Measurements from ENCODE around the gene NES.

NES gene

DNA sequence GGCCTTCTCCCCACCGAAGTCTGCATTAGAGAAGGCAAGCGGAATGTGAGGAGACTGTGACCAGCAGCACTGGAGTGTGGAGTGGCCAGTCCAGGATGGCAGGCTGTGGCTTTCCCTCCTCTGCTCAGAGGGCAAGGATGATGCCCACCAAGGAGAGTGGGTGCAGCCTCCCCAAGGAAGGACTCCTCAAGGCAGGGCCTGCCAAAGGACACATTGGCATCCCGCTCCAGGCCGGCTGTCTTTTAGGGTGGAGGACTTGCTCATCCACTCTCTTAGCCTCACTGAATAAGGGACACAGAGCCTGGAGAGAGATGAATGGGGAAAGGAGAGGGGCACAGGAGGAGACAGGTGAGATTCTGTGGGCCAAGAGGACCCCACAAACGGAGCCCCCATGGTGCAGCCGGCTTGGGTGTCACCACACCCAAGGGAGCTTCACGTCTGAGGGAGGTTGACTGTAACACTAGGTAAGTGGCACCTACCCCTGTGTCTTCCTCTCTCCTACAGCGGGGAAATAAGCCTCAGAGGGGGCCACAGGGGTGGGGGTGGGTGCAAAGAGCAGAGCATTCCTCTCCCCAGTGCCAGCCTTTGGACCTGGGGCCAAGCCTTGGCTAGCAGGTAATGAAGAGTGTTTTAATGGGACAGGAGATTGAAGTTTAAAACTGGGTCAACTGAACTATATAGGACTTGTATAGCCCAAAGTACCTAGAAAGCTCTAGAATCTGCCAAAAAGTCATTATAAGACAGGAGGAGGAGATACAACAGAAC, 4.2 kb upstream of the NES start:
- POLR2A ChIA-PET, result no interaction called here
- TF ChIP-seq CTCF (IDR thresholded peaks at IDR 0.05; ENCODE audit: insufficient read depth, low read length, missing control alignments), result no peak
- CTCF ChIA-PET, result interaction anchor here (1.1 to 49.8 kb wide), 10 partner anchors 8 to 297 kb away, joined by 3 to 2951 read pairs (median 13); partner anchors contain the start of genes CRABP2, INSRR, ISG20L2 and METTL25B
- H3K4me3 ChIP-seq (ENCODE audit: low read depth, low read length), result no peak overlapping the region
- DNase-seq (ENCODE audit: low read depth, low spot score), result no peak

- CTCF ChIA-PET, result interaction anchor here (1.2 to 49.8 kb wide), 13 partner anchors 10 to 296 kb away, joined by 3 to 2951 read pairs (median 17); partner anchors contain the start of genes CRABP2, INSRR, ISG20L2 and METTL25B
- POLR2A ChIA-PET, result no interaction called here
- H3K4me3 ChIP-seq (ENCODE audit: low read depth, low read length), result no peak overlapping the region
- DNase-seq (ENCODE audit: low read depth, low spot score), result no peak
- no peak for TF ChIP-seq CTCF (IDR thresholded peaks at IDR 0.05; ENCODE audit: insufficient read depth, low read length, missing control alignments)
Observed at GRCh38 chr1:156680056-156680455, 2.8 kb upstream of the NES start.

DNA sequence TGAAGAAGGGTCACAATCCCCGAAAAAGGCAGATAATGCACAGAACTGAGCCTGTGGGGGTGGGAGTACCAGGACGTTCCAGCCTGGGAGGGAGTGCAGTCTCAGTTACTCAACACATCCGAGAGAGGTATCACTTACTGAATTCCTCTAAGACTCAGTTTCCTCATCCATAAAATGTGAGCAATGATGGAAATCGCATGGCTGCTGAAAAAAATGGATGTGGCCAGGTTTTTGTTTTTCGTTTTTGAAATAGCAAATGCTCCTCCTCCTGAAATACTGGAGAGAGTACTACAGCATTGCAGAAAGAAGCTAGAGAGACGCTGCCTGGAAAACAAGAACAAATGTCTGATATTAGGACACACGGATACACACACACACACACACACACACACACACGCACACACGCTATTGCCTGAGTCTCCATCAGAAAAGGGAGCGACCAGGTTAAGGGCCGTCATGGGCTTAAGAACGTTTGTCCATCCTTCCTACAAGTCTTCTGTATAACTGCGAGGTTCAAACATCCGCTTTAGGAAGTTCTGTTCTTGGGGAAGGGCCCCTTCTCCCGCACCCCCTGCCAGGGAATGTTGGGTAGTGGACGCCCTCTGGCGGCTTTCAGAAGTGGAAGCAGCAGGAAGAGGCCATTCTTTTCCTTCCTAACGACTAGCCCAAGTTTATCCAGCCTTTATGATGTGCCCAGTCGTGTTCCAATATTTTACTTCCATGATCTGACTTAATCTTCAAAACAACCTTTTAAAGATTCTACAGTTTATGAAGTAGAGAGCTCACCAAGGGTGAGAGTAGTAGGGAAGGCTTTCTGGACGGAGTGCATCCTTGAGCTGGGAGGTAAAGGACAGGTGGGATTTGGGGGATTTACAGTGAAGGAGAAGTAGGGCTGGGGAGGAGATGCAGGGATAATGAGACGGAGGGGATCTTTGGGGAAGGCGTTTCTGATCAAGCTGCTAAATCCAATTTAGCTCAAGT, 699 bp upstream of the NES start:
- DNase-seq (ENCODE audit: low read depth, low spot score), result no peak
- TF ChIP-seq CTCF (IDR thresholded peaks at IDR 0.05; ENCODE audit: insufficient read depth, low read length, missing control alignments), result peak; percentile 92
- ChIA-PET CTCF (interaction anchor here (0.7 to 49.8 kb wide), 30 partner anchors 9 to 292 kb away, joined by 3 to 2951 read pairs (median 4); partner anchors contain the start of genes CRABP2, HAPLN2, ISG20L2 and METTL25B), POLR2A (interaction anchor here (2.9 kb wide), 1 partner anchor 17 kb away, joined by 14 read pairs; no protein-coding TSS in a partner anchor)
- H3K4me3 ChIP-seq (ENCODE audit: low read depth, low read length), result peak overlapping the region; percentile 39

DNA sequence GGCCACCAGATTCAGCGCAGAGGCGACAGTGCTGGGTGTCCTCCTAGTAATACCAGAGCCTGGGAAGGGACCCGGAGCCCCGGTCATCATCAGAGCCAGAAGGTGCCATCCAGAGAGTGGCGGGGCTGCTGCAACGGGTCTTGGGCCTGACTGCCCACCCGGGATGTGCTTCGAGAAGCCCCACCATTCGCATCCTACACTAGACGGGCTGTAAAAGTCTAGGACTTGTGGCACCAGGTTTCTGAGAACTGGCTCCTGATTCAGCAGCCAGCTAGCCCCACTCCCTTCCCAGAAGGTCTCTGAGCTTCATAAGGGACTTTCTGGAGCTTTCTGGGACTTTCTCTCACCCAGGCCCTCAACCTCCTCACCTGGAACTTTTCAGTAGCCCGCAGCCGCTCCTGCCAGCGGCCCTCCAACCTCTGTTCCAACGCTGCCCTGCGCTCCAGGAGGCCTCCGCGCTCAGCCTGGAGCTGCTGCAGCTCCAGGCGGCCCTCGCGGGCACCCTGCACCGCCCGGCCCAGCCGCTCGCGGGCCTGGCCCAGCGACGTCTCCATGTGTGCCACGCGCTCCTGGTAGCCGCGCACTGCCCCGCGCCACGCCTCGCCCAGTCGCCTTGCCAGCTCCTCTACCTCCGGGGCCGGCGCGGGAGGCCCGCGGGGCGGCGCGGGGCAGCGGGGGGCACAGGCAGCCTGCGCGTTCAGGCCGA, 940 bp downstream of the NES start:
- no peak for DNase-seq (ENCODE audit: low read depth, low spot score)
- TF ChIP-seq CTCF (IDR thresholded peaks at IDR 0.05; ENCODE audit: insufficient read depth, low read length, missing control alignments), result no peak
- H3K4me3 ChIP-seq (ENCODE audit: low read depth, low read length), result peak overlapping the region; percentile 51
- ChIA-PET CTCF (interaction anchor here (0.6 to 49.8 kb wide), 17 partner anchors 8 to 291 kb away, joined by 3 to 2951 read pairs (median 10); partner anchors contain the start of genes CRABP2, HAPLN2, ISG20L2 and METTL25B), POLR2A (interaction anchor here (0.8 to 2.9 kb wide), 4 partner anchors 9 to 53 kb away, joined by 3 to 14 read pairs (median 4); partner anchors contain the start of gene ISG20L2)

GRCh38 chr1:156675210-156676113, 1.7 kb downstream of the NES start:
- TF ChIP-seq CTCF (IDR thresholded peaks at IDR 0.05; ENCODE audit: insufficient read depth, low read length, missing control alignments), result no peak
- H3K4me3 ChIP-seq (ENCODE audit: low read depth, low read length), result peak overlapping the region; percentile 51
- CTCF ChIA-PET, result interaction anchor here (0.5 to 49.8 kb wide), 12 partner anchors 8 to 289 kb away, joined by 3 to 2951 read pairs (median 8); partner anchors contain the start of genes CRABP2, ISG20L2, METTL25B and NTRK1
- POLR2A ChIA-PET, result interaction anchor here (0.9 to 2.9 kb wide), 3 partner anchors 9 to 54 kb away, joined by 3 to 14 read pairs (median 4); partner anchors contain the start of gene ISG20L2
- DNase-seq (ENCODE audit: low read depth, low spot score), result no peak
